ENCODE results near the gene KBTBD6.
"Not testable (repeated sequence)": the region's sequence is repeated elsewhere in the genome, so short reads cannot be mapped to it uniquely, and the experiment has no call there.

The KBTBD6 gene, protein sequence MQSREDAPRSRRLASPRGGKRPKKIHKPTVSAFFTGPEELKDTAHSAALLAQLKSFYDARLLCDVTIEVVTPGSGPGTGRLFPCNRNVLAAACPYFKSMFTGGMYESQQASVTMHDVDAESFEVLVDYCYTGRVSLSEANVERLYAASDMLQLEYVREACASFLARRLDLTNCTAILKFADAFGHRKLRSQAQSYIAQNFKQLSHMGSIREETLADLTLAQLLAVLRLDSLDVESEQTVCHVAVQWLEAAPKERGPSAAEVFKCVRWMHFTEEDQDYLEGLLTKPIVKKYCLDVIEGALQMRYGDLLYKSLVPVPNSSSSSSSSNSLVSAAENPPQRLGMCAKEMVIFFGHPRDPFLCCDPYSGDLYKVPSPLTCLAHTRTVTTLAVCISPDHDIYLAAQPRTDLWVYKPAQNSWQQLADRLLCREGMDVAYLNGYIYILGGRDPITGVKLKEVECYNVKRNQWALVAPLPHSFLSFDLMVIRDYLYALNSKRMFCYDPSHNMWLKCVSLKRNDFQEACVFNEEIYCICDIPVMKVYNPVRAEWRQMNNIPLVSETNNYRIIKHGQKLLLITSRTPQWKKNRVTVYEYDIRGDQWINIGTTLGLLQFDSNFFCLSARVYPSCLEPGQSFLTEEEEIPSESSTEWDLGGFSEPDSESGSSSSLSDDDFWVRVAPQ
- 11.0 to 29.0 (median 16.9) reads per million in 4 experiments for total RNA-seq

DNA sequence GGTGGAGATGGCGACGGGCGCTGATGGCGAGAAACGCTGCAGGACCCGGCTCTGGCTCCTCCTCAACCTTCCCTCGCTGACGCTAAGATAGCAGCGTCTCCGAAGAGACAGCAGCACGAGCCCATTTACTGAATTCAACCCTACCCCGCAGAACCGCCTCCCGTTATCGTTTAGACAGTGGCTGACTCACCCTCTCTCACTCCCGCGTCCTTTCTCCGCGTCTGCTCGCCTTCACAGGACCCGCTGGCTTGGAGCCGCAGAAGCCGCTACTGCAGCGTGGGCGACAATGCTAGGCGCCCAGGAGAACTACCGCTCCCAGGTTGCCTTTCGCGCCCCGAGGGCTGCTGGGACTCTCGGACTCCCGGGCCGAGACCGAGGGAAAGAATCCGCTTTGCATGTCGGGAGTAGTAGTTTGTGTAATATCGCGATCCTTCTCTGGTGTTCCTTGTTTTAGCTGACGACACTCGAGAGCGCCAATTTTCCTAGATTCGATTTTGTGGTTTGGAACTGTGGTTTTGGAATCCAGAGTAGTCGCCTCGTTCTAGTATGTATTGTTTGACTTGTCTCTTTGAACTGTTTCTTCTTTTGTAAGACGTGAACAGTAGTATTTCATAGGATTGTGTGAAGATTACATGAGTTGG, at the start of gene KBTBD6:
TSS of gene KBTBD6 (minus strand) at position 291 of the 641 bp plus-strand sequence. CDS start 291 bp downstream, outside the sequence.
- DNase-seq: peak; percentile 88

DNA sequence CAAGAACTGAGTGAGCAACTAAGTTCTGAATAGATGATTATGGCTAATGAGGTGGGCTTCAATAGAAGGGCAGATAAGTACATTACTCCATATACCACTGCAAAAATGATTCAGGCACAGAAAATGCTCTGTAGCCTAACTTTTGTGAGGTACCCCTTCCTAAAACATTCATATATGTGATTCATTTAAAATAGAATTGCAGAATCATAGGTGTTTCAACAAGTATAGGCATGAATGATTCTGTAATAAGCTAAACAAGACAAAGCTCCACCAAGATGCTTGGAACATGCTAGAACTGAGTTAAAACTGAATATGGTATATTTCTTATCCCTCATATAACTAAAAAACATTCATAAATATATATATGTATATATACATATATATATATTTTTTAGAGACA, 49.6 kb upstream of the KBTBD6 start:
- DNase-seq: no peak

DNA sequence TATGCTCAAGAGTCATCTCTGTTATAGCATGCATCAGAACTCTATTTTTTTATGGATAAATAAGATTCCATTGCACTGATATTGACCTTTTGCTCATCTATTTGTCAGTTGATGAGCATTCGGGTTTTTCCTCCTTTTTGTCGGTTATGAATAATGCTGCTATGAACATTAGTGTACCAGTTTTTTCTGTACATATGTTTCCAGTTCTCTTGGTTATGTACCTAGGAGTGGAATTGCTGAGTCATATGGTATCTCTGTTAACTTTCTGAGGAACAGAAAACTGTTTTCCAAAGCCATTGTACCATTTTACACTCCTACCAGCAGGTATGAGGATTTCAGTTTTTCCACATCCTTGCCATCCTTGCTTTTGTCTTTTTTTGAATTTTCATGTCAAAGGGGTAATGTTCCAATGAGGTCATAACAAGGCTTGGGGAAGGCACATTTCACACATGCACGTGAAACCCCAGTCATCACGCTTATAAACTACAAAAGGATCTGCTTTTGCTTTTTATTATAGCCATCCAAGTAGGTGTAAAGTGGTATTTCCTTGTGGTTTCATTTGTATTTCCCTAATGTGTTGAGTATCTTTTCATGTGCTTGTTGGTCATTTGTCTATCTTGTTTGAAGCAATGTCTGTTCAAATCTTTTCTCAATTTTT, 47.1 kb upstream of the KBTBD6 start:
- no peak for DNase-seq

DNA sequence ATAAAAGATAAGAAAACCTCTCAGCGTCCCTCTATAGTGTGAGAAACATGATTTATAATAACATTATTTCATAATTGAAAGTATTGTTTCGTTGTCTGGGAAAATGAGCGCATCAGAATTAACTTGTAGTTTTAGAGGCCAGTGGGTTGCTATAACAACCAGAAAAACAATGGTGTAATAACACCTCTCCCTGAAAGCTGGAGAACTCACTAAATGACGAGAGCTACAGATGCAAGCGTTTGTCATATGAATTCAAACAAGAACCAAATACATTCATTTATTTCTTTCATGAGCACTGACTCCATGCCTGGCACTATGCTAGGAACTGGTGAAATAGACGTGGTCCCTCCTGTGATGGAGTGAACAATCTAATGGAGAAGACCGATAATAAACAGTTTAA, 45.4 kb upstream of the KBTBD6 start:
- no peak for DNase-seq

DNA sequence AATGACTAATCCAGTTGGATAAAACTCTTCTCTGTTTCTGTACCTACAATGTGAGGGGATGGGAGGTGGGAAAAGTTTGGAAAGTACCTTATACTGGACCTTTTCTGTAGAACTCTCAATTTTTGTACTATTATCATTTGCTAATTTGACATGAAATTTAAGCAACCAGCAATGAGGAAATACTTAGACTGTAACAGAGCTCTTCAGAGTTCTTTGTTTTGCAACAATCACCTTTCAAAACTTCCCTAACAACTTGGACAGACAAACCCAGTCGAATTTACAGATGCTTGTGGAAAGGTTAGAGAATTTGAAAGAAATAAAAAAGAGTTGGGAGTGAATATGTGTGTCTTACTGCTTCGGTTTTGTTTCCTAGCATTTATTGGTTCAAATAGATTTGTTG, 45.0 kb upstream of the KBTBD6 start:
- DNase-seq: no peak

DNA sequence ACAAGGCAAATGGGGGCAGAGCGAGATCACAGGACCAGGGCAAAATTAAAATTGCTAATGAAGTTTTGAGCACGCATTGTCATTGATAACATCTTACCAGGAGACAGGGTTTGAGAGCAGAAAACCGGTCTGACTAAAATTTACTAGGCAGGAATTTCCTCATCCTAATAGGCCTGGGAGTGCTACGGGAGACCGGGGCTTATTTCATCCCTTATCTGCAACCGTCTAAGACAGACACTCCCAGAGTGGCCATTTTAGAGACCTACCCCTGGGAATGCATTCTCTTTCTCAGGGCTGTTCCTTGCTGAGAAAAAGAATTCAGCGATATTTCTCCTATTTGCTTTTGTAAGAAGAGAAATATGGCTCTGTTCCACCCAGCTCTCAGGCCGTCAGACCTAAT, 43.0 kb upstream of the KBTBD6 start:
- DNase-seq: not testable (repeated sequence)

DNA sequence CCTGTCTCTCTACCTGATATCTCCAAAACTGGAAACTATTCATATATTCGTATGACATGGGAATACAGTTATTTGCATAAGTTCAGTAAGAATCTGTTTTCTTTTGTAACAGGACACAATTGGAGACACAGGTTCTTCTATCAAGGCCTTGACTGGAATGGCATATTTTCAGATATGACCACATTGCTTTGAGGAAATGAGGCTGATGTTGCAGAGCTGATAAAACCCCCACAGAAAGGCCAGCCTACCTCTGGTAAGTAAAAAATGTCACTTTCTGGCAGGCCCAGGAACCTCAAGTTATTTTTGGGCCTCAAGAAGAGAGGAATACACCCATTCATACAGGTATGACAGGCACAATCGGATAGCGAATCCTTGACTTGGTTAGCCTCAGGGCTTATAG, 29.5 kb upstream of the KBTBD6 start:
- no peak for DNase-seq

DNA sequence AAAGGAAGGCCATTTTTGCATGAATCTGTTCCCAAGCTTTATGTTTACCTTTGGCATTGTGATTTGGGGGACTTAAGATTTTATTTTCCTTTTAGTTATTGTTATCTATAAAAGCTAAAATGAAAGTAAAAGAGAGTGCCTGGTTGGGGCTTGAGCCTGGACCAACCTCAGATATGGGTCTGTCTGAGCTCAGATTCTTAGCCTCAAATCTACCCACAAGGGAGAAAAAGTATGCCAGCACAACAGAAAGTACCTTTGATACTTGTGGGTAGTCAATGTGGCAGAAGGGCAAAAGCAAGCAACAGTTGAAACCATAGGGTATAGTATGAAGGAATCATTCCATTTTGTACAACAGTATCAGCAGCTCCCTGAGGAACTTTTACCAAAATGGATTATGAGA, 26.6 kb upstream of the KBTBD6 start:
- no peak for DNase-seq

DNA sequence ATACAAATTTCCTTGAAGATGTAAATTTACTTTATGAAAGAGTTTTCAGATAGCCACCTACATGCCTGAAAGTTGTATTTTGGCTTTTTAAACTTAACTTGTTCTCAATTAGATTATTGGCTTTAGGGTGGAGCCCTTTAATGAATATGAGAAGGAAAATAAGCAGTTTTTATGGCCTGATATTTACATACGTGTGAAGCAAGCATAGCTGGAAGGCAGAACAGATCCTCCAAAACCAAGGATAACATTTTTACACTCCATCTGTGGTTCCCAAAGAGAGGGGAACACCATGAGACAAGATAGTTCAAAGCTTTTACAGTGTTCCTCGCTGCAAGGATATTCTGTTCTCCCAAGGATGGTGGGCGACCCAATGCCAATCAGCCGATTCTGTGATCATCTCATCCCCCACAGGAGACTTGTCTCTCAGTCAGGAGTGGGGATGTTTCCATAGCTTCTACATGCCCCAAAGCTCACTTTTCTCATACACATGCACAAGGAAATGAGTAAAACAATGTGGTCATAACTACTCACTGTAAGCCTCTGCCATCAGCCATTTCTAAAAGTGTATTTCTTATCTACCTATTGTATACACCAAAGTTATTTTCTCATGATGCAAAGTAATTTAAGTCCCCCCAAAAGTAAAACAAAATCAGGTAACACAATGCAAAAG, 24.6 kb upstream of the KBTBD6 start:
- DNase-seq: no peak

DNA sequence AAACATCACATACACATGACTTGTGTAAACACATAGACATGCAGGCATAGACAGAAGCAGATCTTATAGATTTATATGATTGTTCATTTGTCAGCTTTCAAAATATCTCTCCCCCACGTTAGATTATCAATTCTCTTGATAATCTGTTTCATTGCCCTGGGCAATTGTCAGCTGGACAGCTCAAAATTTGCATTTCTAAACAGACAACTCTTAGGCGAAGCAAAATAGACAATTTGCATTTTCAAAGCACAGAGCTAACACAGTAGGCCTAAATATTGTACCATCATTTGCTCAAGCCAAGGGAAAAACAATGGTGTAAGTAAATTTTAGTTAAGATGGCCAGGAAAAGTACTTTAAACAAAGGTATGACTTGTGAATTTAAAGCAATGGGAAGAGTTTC, 24.0 kb upstream of the KBTBD6 start:
- DNase-seq: no peak

DNA sequence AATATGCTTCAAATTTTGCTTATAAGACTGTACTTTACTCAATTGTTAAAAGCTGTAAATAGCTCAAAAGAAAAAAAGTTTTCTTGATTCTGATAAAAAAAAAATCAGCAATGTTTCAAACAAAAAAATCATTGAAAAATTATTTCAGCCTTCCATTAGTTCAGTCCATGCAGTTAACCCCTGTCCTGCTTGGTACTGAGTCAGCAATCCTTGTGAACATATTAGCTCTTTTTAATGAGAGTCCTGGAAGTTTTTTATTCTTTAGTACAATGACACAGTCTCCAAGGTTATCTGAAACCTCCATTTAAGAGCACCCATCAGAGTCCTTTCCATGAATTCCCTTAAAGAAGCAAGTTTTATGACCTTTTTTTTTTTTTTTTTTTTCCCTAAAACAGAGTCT, 21.4 kb upstream of the KBTBD6 start:
- DNase-seq: no peak

DNA sequence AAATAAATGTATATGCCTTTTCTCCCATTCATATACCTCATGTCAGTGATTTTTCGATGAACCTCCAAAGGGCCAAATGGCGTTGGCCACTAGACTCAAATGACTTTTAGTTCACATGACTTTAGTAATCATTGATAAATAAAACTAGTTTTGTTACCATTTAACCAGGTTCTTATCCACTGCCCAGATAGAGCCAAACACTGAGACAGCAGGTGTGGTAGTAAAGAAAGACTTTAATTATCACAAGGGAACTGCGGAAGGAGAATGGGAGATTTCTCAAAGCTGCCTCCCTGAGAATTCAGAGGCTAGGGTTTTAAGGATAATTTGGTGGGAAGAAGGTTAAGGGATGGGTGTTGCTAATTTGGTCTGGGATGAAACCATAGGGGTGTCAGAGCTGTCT, 19.4 kb upstream of the KBTBD6 start:
- DNase-seq: no peak

DNA sequence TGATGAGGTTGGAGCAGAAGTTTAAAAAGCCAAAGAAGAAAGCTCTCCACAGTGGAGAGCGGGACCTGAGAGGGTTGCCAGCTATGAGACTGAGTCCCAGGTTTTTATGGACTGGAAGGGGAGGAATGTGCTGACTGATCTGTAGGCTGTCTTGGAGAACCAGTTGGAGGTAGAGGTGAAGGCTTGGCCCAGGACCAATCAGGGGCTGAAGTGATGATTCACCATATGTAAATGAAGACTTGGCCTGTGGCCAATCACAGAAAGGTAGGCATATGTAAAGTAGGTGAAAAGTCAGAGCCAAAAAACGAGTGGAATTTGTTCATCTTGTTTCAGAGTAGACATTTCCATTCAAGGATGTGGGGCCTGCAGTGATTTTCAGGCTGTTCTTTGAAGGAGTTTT, 17.5 kb upstream of the KBTBD6 start:
- no peak for DNase-seq

DNA sequence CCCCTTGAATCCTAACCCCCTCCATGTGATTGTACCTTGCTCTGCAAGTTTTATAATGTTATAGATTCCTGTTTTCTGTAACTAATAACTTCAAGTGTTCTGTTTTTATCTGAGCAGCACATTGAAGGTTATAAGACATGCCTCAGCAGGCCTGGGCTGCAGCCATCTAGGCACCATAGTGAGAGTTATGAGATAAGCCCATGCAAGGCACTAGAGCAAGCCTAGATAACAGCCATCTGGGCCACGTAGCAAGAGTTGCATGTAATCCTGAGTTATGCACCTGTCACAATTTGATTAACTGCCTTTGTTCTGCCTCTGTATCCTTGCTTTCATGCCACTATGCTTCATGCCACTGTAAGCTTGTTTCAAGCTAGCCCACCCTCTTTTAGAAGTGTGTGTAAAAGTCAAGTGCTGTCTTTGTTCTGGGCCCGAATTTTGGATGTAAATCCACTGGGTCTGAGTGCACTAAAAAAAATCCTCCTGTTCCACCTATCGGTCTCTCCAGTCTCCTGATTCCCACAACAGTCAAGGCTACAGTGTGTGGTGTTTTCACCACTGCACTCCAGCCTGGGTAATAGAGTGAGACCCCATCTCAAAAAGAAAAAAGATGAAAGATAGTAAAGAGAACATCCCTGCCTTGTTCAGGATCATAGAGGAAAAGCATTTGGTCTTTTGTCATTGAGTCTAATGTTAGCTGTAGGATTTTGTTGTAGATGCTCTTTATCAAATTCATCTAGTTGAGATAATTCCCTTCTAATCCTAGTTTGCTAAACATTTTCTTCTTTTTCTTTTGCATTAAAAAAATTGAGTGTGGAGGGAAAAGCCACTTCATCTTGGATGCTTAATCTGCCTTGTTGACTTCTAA, 16.0 kb upstream of the KBTBD6 start:
- no peak for DNase-seq

DNA sequence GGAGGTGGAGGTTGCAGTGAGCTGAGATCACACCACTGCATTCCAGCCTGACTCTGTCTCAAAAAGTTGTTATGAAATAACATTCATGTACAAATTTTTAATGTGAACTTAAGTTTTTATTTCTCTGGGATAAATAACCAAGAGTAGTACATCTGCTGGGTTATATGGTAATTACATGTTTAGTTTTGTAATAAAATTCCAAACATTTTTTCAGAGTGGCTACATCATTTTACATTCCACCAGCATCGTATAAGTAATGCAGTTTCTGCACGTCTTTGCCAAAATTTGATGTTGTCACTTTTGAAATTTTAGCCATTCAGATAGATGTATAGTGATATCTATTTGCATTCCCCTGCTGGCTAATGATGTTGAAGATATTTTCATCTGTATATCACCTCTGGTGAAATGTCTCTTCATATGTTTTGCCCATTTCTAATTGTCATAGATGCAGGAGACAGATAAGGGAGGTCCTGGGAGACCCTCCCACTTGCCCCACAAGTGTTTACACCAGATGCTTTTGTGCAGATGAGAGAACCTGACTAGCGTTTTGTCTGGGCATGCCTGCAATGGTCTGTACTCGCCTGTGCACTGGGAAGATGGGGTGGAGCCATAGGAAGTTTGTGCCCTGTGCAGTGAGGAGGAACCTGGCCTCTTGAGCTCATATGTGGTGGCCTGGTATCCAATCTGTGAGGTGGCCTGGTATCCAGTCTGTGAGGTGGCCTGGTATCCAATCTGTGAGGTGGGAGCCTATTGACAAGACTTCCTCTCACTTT, 12.7 kb upstream of the KBTBD6 start:
- DNase-seq: no peak

DNA sequence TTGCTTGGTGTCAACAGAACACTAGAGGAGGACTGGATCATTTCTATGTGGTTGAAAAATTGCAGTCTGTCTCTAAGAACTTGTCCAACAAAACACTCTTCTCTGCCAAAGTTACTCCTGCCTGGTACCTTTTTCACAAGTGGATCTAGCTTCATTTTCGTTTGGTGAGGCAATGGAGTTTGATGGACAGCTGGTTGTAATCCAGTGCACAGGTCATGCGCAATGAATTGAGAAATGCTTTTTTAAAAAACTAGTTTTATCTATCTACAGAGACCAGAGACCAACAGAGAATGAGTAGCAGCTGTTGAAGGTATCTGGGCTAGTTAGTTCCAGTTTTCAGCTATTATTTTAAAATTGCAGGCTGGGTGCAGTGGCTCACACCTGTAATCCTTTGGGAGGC, 12.0 kb upstream of the KBTBD6 start:
- no peak for DNase-seq

DNA sequence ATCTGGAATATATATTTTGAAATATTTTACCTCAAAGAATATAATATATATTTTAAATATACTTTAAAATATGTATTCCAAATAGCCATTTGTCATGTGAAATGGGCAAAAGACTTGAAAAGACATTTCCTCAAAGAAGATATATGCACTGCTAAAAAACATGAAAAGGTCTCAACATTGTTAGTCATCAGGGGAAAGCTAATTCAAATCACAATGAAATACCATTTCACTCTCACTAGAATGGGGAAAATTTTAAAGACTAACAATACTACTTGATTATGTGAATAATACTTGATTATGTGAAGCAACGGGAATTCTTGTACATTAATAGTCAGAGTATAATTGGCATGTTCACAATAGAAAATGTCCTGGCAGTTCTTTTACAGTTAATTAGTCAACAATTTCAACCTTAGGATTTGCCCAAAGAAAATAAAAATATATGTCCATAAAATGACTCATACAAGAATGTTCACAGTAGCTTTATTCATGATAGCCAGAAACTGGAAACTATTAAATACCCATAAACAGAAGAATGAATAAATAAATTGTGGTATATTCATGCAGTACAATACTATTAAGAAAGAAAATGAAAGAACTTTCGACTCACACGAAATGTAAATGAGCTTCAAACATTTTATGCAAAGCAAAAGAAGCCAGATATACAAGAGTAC, 6.8 kb upstream of the KBTBD6 start:
- no peak for DNase-seq

DNA sequence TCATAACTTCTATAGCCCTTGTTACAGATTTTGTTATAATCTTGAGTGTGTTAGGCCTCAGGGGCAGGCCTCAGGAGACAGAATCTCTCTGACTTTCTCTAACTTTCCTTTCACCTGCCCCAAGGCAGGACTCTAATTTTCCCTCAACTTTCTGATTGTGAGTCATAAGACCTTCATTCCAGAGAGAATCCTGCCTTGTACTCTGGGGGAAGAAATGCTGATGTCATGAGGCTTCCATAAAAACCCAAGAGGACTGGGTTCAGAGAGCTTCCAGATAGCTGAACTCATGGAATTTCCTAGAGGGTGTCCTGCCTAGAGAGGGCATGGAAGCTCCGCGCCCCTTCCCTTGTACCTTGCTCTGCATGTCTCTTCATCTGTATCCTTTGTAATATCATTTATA, 5.3 kb upstream of the KBTBD6 start:
- no peak for DNase-seq

DNA sequence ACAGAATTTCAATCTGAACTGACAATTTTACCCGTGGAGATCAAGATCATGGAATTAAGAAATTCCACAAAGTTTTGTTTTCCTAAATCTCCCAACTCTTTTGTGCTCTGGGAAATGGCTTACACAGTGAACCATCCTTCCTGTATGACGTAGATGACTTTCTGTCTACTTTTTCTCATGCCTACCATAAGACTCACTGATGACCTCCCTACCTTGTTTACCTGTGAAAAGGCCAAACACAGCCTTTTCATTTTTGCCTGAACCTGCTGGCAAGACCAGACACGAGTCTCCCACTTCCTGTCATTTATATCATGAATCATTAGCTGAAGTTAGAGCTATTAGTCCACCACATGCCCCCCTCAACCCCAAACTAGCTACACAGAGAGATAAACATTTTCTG, 4.6 kb upstream of the KBTBD6 start:
- DNase-seq: no peak

DNA sequence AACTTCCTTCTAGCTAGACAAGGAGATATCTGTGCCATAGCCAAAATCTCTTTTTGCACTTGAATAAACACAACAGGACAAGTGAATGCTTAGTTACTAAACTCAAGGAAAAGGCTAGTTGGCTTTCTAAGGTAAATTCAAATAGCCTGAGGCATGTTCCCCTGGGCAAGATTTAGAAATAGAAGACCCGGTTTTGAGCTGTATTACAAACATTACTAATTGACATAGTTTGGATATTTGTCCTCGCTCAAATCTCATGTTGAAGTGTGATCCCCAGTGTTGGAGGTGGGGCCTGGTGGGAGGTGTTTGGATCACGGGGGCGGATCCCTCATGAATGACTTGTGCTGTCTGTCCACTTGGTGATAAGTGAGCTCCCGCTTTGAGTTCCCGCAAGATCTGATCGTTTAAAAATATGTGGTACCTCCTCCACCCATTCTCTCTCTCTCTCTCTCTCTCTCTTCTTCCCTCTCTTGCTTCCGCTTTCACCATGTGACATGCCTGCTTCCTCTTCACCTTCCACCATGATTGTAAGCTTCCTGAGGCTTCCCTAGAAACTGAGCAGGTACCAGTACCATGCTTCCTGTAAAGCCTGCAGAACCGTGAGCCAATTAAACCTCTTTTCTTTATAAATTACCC, 3.9 kb upstream of the KBTBD6 start:
- no peak for DNase-seq

Data from effector CD8-positive, alpha-beta T cell (primary cell).